Fibroblast of skin of scalp (primary cell): ENCODE data around the gene CCDC97.
A peak's percentile ranks its signal among the peaks of the same experiment; 100 is the strongest.

Experiments used
- DNase-seq: peaks from one replicate; pipeline ENCODE4 v3.0.0-alpha.2; 2013

Gene CCDC97

GRCh38 chr19:41298348-41298964 lies 11.5 kb upstream of the CCDC97 start:
- peak; percentile 56 for DNase-seq

GRCh38 chr19:41299046-41299754 lies 10.8 kb upstream of the CCDC97 start:
- no peak for DNase-seq

- DNase-seq = peak; percentile 43
Observed at GRCh38 chr19:41299755-41300089, 10.2 kb upstream of the CCDC97 start.

GRCh38 chr19:41300555-41300954 lies 9.4 kb upstream of the CCDC97 start:
- DNase-seq = no peak

- no peak for DNase-seq
Observed at GRCh38 chr19:41302624-41303351, 7.2 kb upstream of the CCDC97 start.

GRCh38 chr19:41303954-41304353 lies 6.0 kb upstream of the CCDC97 start:
- no peak for DNase-seq

GRCh38 chr19:41304706-41305483 lies 5.1 kb upstream of the CCDC97 start:
- no peak for DNase-seq

- DNase-seq = no peak
Observed at GRCh38 chr19:41305927-41306793, 3.8 kb upstream of the CCDC97 start.

GRCh38 chr19:41307090-41307875 lies 2.7 kb upstream of the CCDC97 start:
- no peak for DNase-seq

- no peak for DNase-seq
Observed at GRCh38 chr19:41307954-41308449, 2.0 kb upstream of the CCDC97 start.

- DNase-seq = peak; percentile 91
Observed at GRCh38 chr19:41308450-41309179, 1.4 kb upstream of the CCDC97 start.

GRCh38 chr19:41309180-41310032 lies 566 bp upstream of the CCDC97 start:
- DNase-seq = no peak

GRCh38 chr19:41311072-41311471 lies 1.1 kb downstream of the CCDC97 start:
- DNase-seq = no peak

GRCh38 chr19:41311613-41312012 lies 1.6 kb downstream of the CCDC97 start:
- no peak for DNase-seq

GRCh38 chr19:41316306-41316920 lies 6.4 kb downstream of the CCDC97 start:
- no peak for DNase-seq

- DNase-seq = no peak
Observed at GRCh38 chr19:41318696-41319499, 8.9 kb downstream of the CCDC97 start.

GRCh38 chr19:41319500-41320184 lies 9.7 kb downstream of the CCDC97 start:
- no peak for DNase-seq
